ENCODE results near the gene TTLL10. TPM values are rescaled to one million over a fixed set of nuclear protein-coding genes. Genes with fewer than 3 reads are reported as not detected.

TTLL10 gene
- total RNA-seq, 1 donor from 2014 or later, result 0.10 TPM

- H3K4me3 Mint-ChIP-seq, result no peak overlapping the region
- intact Hi-C loops (cut with micrococcal nuclease), result no loop called here
- no peaks in the 10 kb centered on the region for H3K36me3 Mint-ChIP-seq (ENCODE audit: low read depth)
- no peak overlapping the region for H3K27ac Mint-ChIP-seq
- no peaks in the 10 kb centered on the region for H3K27me3 Mint-ChIP-seq (ENCODE audit: insufficient read depth)
- DNase-seq (ENCODE audit: low spot score), result no peak
- H3K9me3 Mint-ChIP-seq, result no peaks in the 10 kb centered on the region
- H3K4me1 Mint-ChIP-seq (ENCODE audit: low read depth), result no peaks in the 10 kb centered on the region
Measured at GRCh38 chr1:1242461-1243265, 69.0 kb downstream of the TTLL10 start.

- no peaks in the 10 kb centered on the region for H3K4me1 Mint-ChIP-seq (ENCODE audit: low read depth)
- DNase-seq (ENCODE audit: low spot score), result no peak
- intact Hi-C loops (cut with micrococcal nuclease), result no loop called here
- H3K27me3 Mint-ChIP-seq (ENCODE audit: insufficient read depth), result no peaks in the 10 kb centered on the region
- no peaks in the 10 kb centered on the region for H3K9me3 Mint-ChIP-seq
- no peak overlapping the region for H3K4me3 Mint-ChIP-seq
- H3K36me3 Mint-ChIP-seq (ENCODE audit: low read depth), result no peaks in the 10 kb centered on the region
- H3K27ac Mint-ChIP-seq, result no peak overlapping the region
Measured at GRCh38 chr1:1243266-1243660, 69.6 kb downstream of the TTLL10 start.

GRCh38 chr1:1243807-1244191, 70.1 kb downstream of the TTLL10 start:
- no peaks in the 10 kb centered on the region for H3K27me3 Mint-ChIP-seq (ENCODE audit: insufficient read depth)
- H3K4me3 Mint-ChIP-seq, result no peak overlapping the region
- no peak for DNase-seq (ENCODE audit: low spot score)
- H3K9me3 Mint-ChIP-seq, result no peaks in the 10 kb centered on the region
- H3K36me3 Mint-ChIP-seq (ENCODE audit: low read depth), result no peaks in the 10 kb centered on the region
- intact Hi-C loops (cut with micrococcal nuclease), result no loop called here
- no peaks in the 10 kb centered on the region for H3K4me1 Mint-ChIP-seq (ENCODE audit: low read depth)
- H3K27ac Mint-ChIP-seq, result no peak overlapping the region

GRCh38 chr1:1244192-1244811, 70.6 kb downstream of the TTLL10 start:
- Mint-ChIP-seq H3K27me3 (ENCODE audit: insufficient read depth) (no peaks in the 10 kb centered on the region), H3K9me3 (no peaks in the 10 kb centered on the region), H3K36me3 (ENCODE audit: low read depth) (no peaks in the 10 kb centered on the region), H3K27ac (no peak overlapping the region), H3K4me1 (ENCODE audit: low read depth) (no peaks in the 10 kb centered on the region), H3K4me3 (no peak overlapping the region)
- intact Hi-C loops (cut with micrococcal nuclease), result no loop called here
- no peak for DNase-seq (ENCODE audit: low spot score)

- no peak overlapping the region for H3K27ac Mint-ChIP-seq
- intact Hi-C loops (cut with micrococcal nuclease), result no loop called here
- no peaks in the 10 kb centered on the region for H3K27me3 Mint-ChIP-seq (ENCODE audit: insufficient read depth)
Measured at GRCh38 chr1:1245178-1245816, 71.6 kb downstream of the TTLL10 start.

GRCh38 chr1:1245817-1246576, 72.3 kb downstream of the TTLL10 start:
- H3K4me3 Mint-ChIP-seq, result no peak overlapping the region
- no peak for DNase-seq (ENCODE audit: low spot score)
- peaks cover 2% of the 10 kb centered on the region for H3K36me3 Mint-ChIP-seq (ENCODE audit: low read depth)
- no peaks in the 10 kb centered on the region for H3K9me3 Mint-ChIP-seq
- H3K27ac Mint-ChIP-seq, result no peak overlapping the region
- peaks cover 11% of the 10 kb centered on the region for H3K4me1 Mint-ChIP-seq (ENCODE audit: low read depth)
- intact Hi-C loops (cut with micrococcal nuclease), result no loop called here
- H3K27me3 Mint-ChIP-seq (ENCODE audit: insufficient read depth), result no peaks in the 10 kb centered on the region

More at GRCh38 chr1:1245178-1245816, 71.6 kb downstream of the TTLL10 start:
- Mint-ChIP-seq H3K4me1 (ENCODE audit: low read depth) (peaks cover 8% of the 10 kb centered on the region), H3K36me3 (ENCODE audit: low read depth) (no peaks in the 10 kb centered on the region), H3K4me3 (no peak overlapping the region), H3K9me3 (no peaks in the 10 kb centered on the region)
- no peak for DNase-seq (ENCODE audit: low spot score)

- intact Hi-C loops (cut with micrococcal nuclease), result no loop called here
- Mint-ChIP-seq H3K27me3 (ENCODE audit: insufficient read depth) (no peaks in the 10 kb centered on the region), H3K4me3 (no peak within 1 kb of the TSS), H3K9me3 (no peaks in the 10 kb centered on the region), H3K4me1 (ENCODE audit: low read depth) (peaks cover 14% of the 10 kb centered on the region), H3K36me3 (ENCODE audit: low read depth) (peaks cover 3% of the 10 kb centered on the region), H3K27ac (no peak within 1 kb of the TSS)
- DNase-seq (ENCODE audit: low spot score), result no peak
Measured at GRCh38 chr1:1246577-1247340, 73.1 kb downstream of the TTLL10 start, which contains the start of gene C1QTNF12. Gene C1QTNF12, minus strand, starts transcription at chr1:1246722. Its CDS starts 32 bp downstream, at chr1:1246690.

GRCh38 chr1:1247341-1247913, 73.7 kb downstream of the TTLL10 start:
- Mint-ChIP-seq H3K27me3 (ENCODE audit: insufficient read depth) (no peaks in the 10 kb centered on the region), H3K27ac (no peak overlapping the region), H3K4me3 (no peak overlapping the region), H3K4me1 (ENCODE audit: low read depth) (peaks cover 14% of the 10 kb centered on the region), H3K36me3 (ENCODE audit: low read depth) (peaks cover 5% of the 10 kb centered on the region), H3K9me3 (no peaks in the 10 kb centered on the region)
- DNase-seq (ENCODE audit: low spot score), result no peak
- intact Hi-C loops (cut with micrococcal nuclease), result no loop called here

Other genes with a start within 250 kb of the TTLL10 start
- gene SAMD11, start 250.0 kb upstream of the TTLL10 start, total RNA-seq, result not detected in 2 replicates
- gene NOC2L, start 214.6 kb upstream of the TTLL10 start, total RNA-seq, result 180 TPM in 2 replicates
- gene KLHL17, start 213.3 kb upstream of the TTLL10 start, total RNA-seq, result 47.3 and 49.7 TPM in 2 replicates
- 1.7 and 1.8 TPM in 2 replicates for gene PLEKHN1, start 207.4 kb upstream of the TTLL10 start, total RNA-seq
- gene PERM1, start 191.8 kb upstream of the TTLL10 start, total RNA-seq, result not detected in 2 replicates
- gene HES4, start 173.8 kb upstream of the TTLL10 start, total RNA-seq, result 1.8 and 2.9 TPM in 2 replicates
- 52.9 and 53.7 TPM in 2 replicates for gene ISG15, start 160.4 kb upstream of the TTLL10 start, total RNA-seq
- 25.8 and 30.3 TPM in 2 replicates for gene AGRN, start 153.8 kb upstream of the TTLL10 start, total RNA-seq
- 0.10 TPM in 1 of 2 replicates, not detected in the other for gene RNF223, start 99.6 kb upstream of the TTLL10 start, total RNA-seq
- 30.0 and 30.3 TPM in 2 replicates for gene C1orf159, start 57.8 kb upstream of the TTLL10 start, total RNA-seq
- gene TNFRSF18, start 32.7 kb downstream of the TTLL10 start, total RNA-seq, result 350 and 356 TPM in 2 replicates
- gene TNFRSF4, start 40.3 kb downstream of the TTLL10 start, total RNA-seq, result 788 and 811 TPM in 2 replicates
- gene SDF4, start 58.1 kb downstream of the TTLL10 start, total RNA-seq, result 202 TPM in 2 replicates
- 45.9 and 46.3 TPM in 2 replicates for gene B3GALT6, start 58.4 kb downstream of the TTLL10 start, total RNA-seq
- 2.2 and 4.1 TPM in 2 replicates for gene C1QTNF12, start 72.8 kb downstream of the TTLL10 start, total RNA-seq
- gene UBE2J2, start 100.0 kb downstream of the TTLL10 start, total RNA-seq, result 95.6 and 99.5 TPM in 2 replicates
- gene SCNN1D, start 106.6 kb downstream of the TTLL10 start, total RNA-seq, result 2.5 TPM in 2 replicates
- 47.7 and 55.1 TPM in 2 replicates for gene ACAP3, start 134.1 kb downstream of the TTLL10 start, total RNA-seq
- 34.6 and 36.8 TPM in 2 replicates for gene PUSL1, start 134.7 kb downstream of the TTLL10 start, total RNA-seq
- 144 and 147 TPM in 2 replicates for gene INTS11, start 150.8 kb downstream of the TTLL10 start, total RNA-seq
- 13.6 and 14.6 TPM in 2 replicates for gene CPTP, start 150.9 kb downstream of the TTLL10 start, total RNA-seq
- 0.22 and 0.34 TPM in 2 replicates for gene TAS1R3, start 157.4 kb downstream of the TTLL10 start, total RNA-seq
- 66.5 and 72.2 TPM in 2 replicates for gene DVL1, start 175.5 kb downstream of the TTLL10 start, total RNA-seq
- gene MXRA8, start 184.7 kb downstream of the TTLL10 start, total RNA-seq, result 0.18 and 0.20 TPM in 2 replicates
- gene AURKAIP1, start 201.3 kb downstream of the TTLL10 start, total RNA-seq, result 147 and 148 TPM in 2 replicates
- 138 and 139 TPM in 2 replicates for gene CCNL2, start 225.5 kb downstream of the TTLL10 start, total RNA-seq
- gene MRPL20, start 233.4 kb downstream of the TTLL10 start, total RNA-seq, result 184 and 205 TPM in 2 replicates
- 0.10 TPM in 1 of 2 replicates, not detected in the other for gene ANKRD65, start 247.4 kb downstream of the TTLL10 start, total RNA-seq